GM21717 (cell line): ENCODE data around the gene ZCCHC24.

Experiments used
- ATAC-seq: cut with Tn5 transposase; IDR thresholded peaks from one replicate; pipeline ENCODE4 v1.9.1; 2021; ENCODE audit warnings: mild to moderate bottlenecking, moderate library complexity; ENCODE audit not compliant: unreplicated experiment

The ZCCHC24 gene

GRCh38 chr10:79401015-79401921 is 44.2 kb downstream of the ZCCHC24 start:
- ATAC-seq = no peak

GRCh38 chr10:79400146-79401004 is 45.0 kb downstream of the ZCCHC24 start:
- ATAC-seq = no peak

DNA sequence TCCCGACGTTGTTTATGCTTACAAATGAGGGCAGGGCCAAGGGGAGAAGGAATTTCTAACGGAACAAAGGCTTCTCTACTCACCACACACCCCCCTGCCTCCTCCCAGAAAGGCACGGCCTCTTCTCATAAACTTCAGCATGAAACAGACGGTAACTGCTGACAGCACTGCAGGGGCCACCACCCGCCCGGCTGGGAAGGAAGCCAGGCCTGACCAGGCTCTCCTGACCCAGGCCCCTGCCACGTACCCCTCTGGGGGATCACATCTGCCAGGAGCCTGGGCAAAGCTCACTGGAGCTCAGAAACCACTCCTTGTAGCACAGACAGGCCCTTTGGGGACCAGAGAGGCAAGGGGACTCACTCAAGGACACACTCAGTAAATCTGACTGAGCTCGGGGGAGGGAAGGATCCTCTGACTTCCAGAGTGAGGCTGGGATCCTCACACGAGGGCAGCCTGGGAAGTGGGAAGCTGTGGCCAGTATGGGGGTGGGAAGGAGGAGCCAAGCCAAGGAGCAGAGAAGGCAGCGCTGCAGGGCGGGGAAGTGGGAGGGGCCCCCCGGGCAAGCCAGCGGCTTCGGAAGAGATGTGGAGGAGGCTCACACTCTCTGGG is 46.1 kb downstream of the ZCCHC24 start:
- no peak for ATAC-seq

GRCh38 chr10:79398642-79399041 is 46.8 kb downstream of the ZCCHC24 start:
- no peak for ATAC-seq

DNA sequence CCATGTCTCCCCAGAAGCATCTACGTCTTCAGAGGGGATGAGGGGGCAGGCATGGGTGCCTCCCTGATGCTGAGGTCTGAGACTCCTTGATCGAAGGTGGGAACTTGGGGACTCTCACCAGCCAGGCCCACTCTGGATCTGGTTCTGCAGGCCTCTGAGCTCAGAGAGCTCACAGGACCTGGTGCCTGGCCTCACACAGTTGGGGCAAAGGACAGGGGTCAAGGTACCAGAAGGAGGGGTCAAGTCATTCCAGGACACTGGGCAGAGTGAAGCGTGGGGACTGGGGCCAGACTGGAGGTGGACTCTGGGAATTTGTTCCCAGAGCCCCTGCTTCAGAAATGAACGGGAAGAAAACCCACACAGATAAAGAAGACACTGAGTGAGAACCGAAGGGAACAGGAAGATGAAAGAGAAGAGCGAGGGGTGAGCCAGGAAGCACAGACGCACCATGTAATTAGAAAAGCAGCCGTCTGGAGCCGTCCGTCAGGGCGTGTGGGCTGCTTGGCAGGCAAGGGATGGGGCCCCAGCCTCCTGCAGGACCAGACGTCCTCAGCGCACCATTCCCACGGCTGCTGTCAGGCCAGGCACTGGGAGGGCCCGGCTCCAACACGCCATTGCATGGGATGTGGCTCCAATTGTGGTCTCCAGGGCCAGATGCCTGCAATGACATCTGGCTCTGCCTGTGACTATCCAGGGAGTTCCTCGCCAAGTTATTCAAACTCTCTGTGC is 47.7 kb downstream of the ZCCHC24 start:
- ATAC-seq = no peak

GRCh38 chr10:79397051-79397450 is 48.4 kb downstream of the ZCCHC24 start:
- no peak for ATAC-seq

GRCh38 chr10:79396520-79396919 is 48.9 kb downstream of the ZCCHC24 start:
- no peak for ATAC-seq

DNA sequence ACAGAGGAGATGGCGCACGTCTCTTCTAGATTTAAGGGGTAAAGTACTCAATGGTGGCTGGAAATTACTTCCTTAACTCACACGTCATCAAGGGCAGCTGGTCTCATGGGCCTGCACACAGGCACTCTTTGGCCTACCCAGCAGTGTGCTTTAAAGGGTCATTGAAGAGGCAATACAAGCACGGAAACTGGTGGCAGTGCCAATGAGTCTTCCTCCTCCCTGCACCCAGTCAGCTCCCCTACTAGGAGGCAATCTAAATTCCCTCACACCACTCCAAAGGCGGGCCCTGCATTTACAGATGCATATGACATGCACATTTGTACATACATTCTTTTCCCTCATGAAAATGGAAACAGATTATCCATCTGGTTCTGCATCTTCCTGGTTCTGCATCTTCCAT is 50.8 kb downstream of the ZCCHC24 start:
- ATAC-seq = no peak

DNA sequence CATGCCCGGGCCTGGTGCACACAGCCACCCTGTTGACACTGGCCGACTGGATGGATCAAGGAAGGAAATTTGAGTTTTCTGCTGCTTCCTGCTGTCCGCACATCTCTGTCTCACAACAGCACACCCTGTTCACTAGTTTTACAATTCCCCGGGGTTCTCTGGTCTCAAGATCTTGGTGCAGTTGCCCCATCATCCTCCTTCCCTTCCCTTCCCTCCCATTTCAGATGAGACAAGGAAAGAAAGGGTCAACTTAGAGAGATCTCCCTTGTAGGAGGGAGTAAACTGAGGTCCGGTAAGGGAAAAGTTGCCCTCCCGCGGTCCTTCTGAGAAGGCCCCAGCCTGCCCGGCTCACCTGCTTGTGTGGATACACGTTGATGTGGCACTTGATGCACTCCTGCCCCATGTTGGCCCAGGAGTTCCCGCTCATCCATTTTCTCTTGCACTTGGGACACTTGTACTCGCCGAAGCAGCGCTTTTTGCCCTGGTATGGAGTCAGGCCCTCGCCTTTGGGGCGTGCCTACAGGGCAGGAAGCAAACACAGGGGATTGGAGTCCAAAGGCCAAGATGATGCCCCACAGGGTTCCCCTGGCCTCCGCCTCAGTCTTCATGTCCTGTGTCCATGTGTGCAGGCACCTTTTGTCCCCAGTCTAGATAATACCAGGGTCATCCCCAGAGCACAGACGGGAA is 51.4 kb downstream of the ZCCHC24 start:
- ATAC-seq = no peak

DNA sequence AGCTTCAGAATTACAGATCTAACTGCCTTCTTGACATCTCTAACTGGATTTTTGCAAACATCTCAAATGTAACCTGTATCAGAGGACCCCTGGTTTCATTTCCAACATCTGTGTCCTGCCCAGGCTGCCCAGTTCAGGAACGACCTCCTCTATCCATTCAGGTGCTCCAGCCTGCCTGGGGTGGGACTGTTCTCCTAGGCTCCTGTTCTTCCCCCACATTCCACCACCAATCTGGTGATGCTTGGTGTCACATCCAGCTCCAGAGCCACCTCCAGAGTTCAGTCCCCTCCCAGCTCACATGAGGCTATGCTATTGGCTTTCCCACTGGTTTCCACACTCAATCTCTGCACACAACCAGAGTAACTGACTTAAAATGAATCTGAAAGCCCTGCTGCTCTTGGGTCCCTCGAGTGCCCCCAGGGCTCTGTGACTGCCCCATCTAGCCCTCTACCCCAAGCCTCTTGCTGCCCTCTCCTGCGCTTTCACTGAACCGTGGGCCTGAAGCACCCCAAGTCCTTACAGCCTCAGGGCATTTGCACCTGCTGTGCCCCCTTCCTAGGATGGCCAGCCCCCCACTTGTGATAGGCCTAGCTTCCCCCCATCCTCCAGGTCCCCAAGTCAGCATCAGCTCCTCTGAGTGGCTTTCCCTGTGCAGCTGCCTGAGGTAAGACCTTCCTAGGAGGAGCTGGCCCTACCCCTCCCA is 52.1 kb downstream of the ZCCHC24 start:
- no peak for ATAC-seq

DNA sequence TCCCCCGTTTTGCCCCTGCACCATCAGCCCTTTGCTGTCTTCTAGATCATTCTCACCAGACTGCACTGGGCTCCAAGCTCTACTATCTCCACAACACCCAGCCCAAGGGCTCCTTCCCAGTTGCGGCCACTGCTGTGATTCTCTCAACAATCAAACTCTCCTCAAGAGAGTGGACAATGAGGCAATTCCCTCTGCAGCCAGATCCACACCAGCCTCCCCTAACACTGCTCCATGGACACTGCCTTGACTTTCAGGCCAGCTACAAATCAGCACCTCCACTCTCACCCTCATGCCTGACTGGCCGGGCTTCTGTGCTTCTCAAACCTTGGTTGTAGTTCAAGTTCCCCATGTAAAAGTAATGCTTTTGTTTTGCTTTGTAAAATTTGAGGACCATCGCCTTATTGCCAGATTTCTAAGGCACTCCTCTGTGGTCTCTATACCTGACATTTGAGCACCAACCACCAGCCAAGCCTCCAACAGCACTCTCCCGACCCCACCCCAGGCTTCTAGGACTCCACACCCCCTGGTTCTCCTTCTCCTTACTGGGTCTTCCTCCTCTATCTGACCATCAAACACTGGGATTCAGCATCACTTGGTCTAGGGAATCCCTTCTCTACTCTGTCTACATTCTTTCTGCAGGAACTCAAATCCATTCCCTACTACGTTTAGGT is 52.8 kb downstream of the ZCCHC24 start:
- no peak for ATAC-seq

DNA sequence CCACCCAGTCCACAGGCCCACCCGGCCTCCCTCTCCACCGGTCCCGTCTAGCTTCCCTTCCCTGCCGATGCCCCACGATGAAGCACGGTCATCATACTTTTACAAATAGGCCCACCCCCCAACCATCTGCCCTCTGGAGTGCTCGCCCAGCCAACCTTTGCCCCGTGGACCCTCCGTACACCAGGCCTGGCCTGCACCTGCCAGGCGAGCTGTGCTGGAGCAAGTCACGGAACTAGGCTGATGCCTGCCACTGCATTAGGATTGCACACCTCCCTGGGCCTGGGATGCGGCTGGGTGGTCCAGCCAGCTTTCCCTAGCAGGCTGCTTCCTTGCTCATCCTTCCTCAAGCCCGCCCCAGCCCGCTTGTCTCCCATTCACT is 53.4 kb downstream of the ZCCHC24 start:
- no peak for ATAC-seq

- ATAC-seq = no peak
These were observed 54.0 kb downstream of the ZCCHC24 start for GRCh38 chr10:79391231-79392019.

GRCh38 chr10:79390551-79391229 is 54.7 kb downstream of the ZCCHC24 start:
- no peak for ATAC-seq

DNA sequence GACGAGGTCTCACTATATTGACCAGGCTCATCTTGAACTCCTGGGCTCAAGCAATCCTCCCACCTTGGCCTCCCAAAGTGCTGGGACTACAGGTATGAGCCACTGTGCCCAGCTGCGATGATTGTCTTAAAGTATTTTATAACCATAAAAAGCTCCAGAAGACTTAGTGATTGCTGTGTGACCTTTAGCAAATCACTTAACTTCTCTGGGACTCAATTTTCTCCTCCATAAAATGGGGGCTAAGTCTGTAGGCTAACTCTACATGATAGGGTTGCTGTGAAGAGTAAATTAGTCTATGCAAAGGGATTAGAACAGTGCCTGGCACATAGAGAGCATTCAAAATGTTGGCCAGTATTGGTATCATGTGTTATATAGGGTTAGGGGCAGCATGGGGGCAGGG is 55.4 kb downstream of the ZCCHC24 start:
- ATAC-seq = no peak

GRCh38 chr10:79387974-79388850 is 57.2 kb downstream of the ZCCHC24 start:
- no peak for ATAC-seq

DNA sequence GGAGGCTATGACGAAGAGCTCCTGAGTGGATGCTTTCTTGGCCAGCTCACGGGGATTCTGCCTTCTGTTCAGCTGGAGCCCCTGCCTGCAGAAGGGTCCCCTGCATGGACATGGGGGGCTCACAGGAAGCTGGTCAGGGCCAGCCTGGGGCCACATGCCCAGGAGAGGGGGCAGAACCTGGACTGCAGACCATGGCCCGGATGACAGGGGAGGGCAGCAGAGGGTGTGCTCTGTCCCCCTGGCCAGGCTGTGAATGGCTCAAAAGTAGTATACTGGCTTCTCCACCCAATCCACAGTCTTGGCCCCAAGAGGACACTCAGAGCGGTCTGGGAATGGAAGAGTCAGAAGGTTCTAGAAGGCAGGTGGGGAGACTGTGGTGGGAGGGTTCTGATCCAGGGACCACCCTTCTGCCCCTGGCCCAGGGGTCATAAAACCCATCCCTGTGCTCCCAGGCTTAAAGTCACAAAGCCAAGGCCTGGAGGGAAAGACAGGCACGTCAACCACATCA is 57.9 kb downstream of the ZCCHC24 start:
- no peak for ATAC-seq
